Naive B cell (primary cell): ENCODE results near the gene CR1. TPM values are rescaled to one million over a fixed set of nuclear protein-coding genes. Genes with fewer than 3 reads are reported as not detected.

Source experiments
- ATAC-seq, 2 donors: fragments of 150-1000 bp; cut with Tn5 transposase; 2 replicates each; pipeline ENCODE4 v1.10.0; 2021; ENCODE audit warnings: low read depth in 2 of 2, mild to moderate bottlenecking in 2 of 2, moderate library complexity in 2 of 2
- DNase-seq: peaks from one replicate; pipeline ENCODE4 v3.0.0; 2022
- H3K27ac Mint-ChIP-seq, 6 donors: one replicate each; pipeline ENCODE4 v1.8.0; 2020 to 2022; ENCODE audit warnings: mild to moderate bottlenecking in 6 of 6, mixed read lengths in 6 of 6, moderate library complexity in 5 of 6, inconsistent platforms in 2 of 6
- H3K27me3 Mint-ChIP-seq, 3 donors: one replicate each; pipeline ENCODE4 v1.8.0; 2021 to 2022; ENCODE audit warnings: mixed read lengths in 3 of 3, mild to moderate bottlenecking in 1 of 3
- H3K36me3 Mint-ChIP-seq, 2 donors: one replicate each; pipeline ENCODE4 v1.8.0; 2020 to 2022; ENCODE audit warnings: mixed read lengths in 2 of 2, inconsistent platforms in 1 of 2, mild to moderate bottlenecking in 1 of 2
- H3K4me1 Mint-ChIP-seq, 3 donors: one replicate each; pipeline ENCODE4 v1.8.0; 2020 to 2022; ENCODE audit warnings: mixed read lengths in 3 of 3, inconsistent platforms in 1 of 3, mild to moderate bottlenecking in 1 of 3, moderate library complexity in 1 of 3
- H3K4me3 Mint-ChIP-seq, 8 donors: one replicate each; pipeline ENCODE4 v1.8.0; 2020 to 2022; ENCODE audit warnings: mild to moderate bottlenecking in 8 of 8, mixed read lengths in 8 of 8, moderate library complexity in 8 of 8, inconsistent platforms in 2 of 8
- H3K9me3 Mint-ChIP-seq, 7 donors: one replicate each; pipeline ENCODE4 v1.8.0; 2020 to 2022; ENCODE audit warnings: mixed read lengths in 7 of 7, mild to moderate bottlenecking in 5 of 7, inconsistent platforms in 2 of 7, moderate library complexity in 1 of 7
- polyA plus RNA-seq, 6 donors: library from polyadenylated mRNA; unstranded; fragments of 300-500 nt; fragmentation: Illumina TruSeq; gene quantifications; one replicate each; pipeline ENCODE4 v1.2.3, GENCODE V29; 2021; ENCODE audit warnings: low read depth in 6 of 6

CR1 gene
- polyA plus RNA-seq, result 10 to 100 TPM; 20.5 to 32.8 (median 24.3) TPM

GRCh38 chr1:207495801-207496792, at the start of gene CR1:
Gene CR1, plus strand, starts transcription at chr1:207496157. Its CDS starts 111 bp downstream, at chr1:207496268.
- peak within 1 kb of the TSS; percentile 53 to 97 (median 94) for H3K27ac Mint-ChIP-seq
- peak; percentile 68 for DNase-seq

GRCh38 chr1:207453710-207454045, 42.3 kb upstream of the CR1 start:
- H3K4me3 Mint-ChIP-seq, result peak overlapping the region in 1 of 8 donors; percentile 89
- H3K36me3 Mint-ChIP-seq, result no peaks in the 10 kb centered on the region
- H3K4me1 Mint-ChIP-seq, result peaks cover 0 to 6% (median 4%) of the 10 kb centered on the region in 3 donors
- H3K27ac Mint-ChIP-seq, result peak overlapping the region in 4 of 6 donors; percentile 58 to 90 (median 82)
- H3K27me3 Mint-ChIP-seq, result no peaks in the 10 kb centered on the region
- ATAC-seq, result no peak
- DNase-seq, result no peak
- no peaks in the 10 kb centered on the region for H3K9me3 Mint-ChIP-seq

More at GRCh38 chr1:207495801-207496792, at the start of gene CR1:
- H3K4me1 Mint-ChIP-seq, result peaks cover 30 to 40% (median 33%) of the 10 kb centered on the region in 3 donors
- peak within 1 kb of the TSS; percentile 86 to 97 (median 95) for H3K4me3 Mint-ChIP-seq
- peak; percentile 75 for ATAC-seq
- no peaks in the 10 kb centered on the region for H3K36me3 Mint-ChIP-seq
- no peaks in the 10 kb centered on the region for H3K27me3 Mint-ChIP-seq
- no peaks in the 10 kb centered on the region for H3K9me3 Mint-ChIP-seq

- peak within 1 kb of the TSS in 5 of 6 donors; percentile 63 to 92 (median 89) for H3K27ac Mint-ChIP-seq
- no peaks in the 10 kb centered on the region for H3K9me3 Mint-ChIP-seq
- peak within 1 kb of the TSS in 1 of 8 donors; percentile 89 for H3K4me3 Mint-ChIP-seq
- H3K4me1 Mint-ChIP-seq, result peaks cover 0 to 6% (median 4%) of the 10 kb centered on the region in 3 donors
- ATAC-seq (peak; percentile 92 to 94), DNase-seq (peak; percentile 82)
- no peaks in the 10 kb centered on the region for H3K27me3 Mint-ChIP-seq
- H3K36me3 Mint-ChIP-seq, result no peaks in the 10 kb centered on the region
Observed at GRCh38 chr1:207454046-207454964, 41.7 kb upstream of the CR1 start, which contains the start of gene CR2. Gene CR2, plus strand, starts transcription at chr1:207454328. Its CDS starts 91 bp downstream, at chr1:207454419.

- no peak for ATAC-seq
Observed at GRCh38 chr1:207455183-207455754, 40.7 kb upstream of the CR1 start.

GRCh38 chr1:207458414-207458813, 37.5 kb upstream of the CR1 start:
- Mint-ChIP-seq H3K9me3 (no peaks in the 10 kb centered on the region), H3K27me3 (no peaks in the 10 kb centered on the region), H3K36me3 (peaks cover 4 to 7% of the 10 kb centered on the region in 2 donors), H3K4me1 (peaks cover 0 to 28% (median 20%) of the 10 kb centered on the region in 3 donors), H3K4me3 (no peak overlapping the region), H3K27ac (no peak overlapping the region)
- no peak for DNase-seq
- ATAC-seq, result no peak

More at GRCh38 chr1:207455183-207455754, 40.7 kb upstream of the CR1 start:
- peak; percentile 6 for DNase-seq
- no peaks in the 10 kb centered on the region for H3K36me3 Mint-ChIP-seq
- peaks cover 0 to 14% (median 10%) of the 10 kb centered on the region in 3 donors for H3K4me1 Mint-ChIP-seq
- H3K4me3 Mint-ChIP-seq, result peak overlapping the region in 1 of 8 donors; percentile 89
- H3K27me3 Mint-ChIP-seq, result no peaks in the 10 kb centered on the region
- H3K9me3 Mint-ChIP-seq, result no peaks in the 10 kb centered on the region
- H3K27ac Mint-ChIP-seq, result peak overlapping the region in 4 of 6 donors; percentile 40 to 92 (median 91)

- no peak overlapping the region for H3K4me3 Mint-ChIP-seq
- no peaks in the 10 kb centered on the region for H3K9me3 Mint-ChIP-seq
- no peak for ATAC-seq
- no peaks in the 10 kb centered on the region for H3K27me3 Mint-ChIP-seq
- no peak for DNase-seq
- H3K36me3 Mint-ChIP-seq, result peaks cover 9 to 10% of the 10 kb centered on the region in 2 donors
- peak overlapping the region in 1 of 6 donors; percentile 55 for H3K27ac Mint-ChIP-seq
- peaks cover 0 to 33% (median 25%) of the 10 kb centered on the region in 3 donors for H3K4me1 Mint-ChIP-seq
Observed at GRCh38 chr1:207459008-207459407, 36.9 kb upstream of the CR1 start.

- Mint-ChIP-seq H3K9me3 (no peaks in the 10 kb centered on the region), H3K4me1 (peaks cover 10 to 44% (median 36%) of the 10 kb centered on the region in 3 donors), H3K27me3 (no peaks in the 10 kb centered on the region), H3K4me3 (peak overlapping the region in 3 of 8 donors; percentile 2 to 27 (median 26)), H3K27ac (peak overlapping the region in 5 of 6 donors; percentile 25 to 94 (median 43)), H3K36me3 (peaks cover 10 to 22% of the 10 kb centered on the region in 2 donors)
- no peak for ATAC-seq
- DNase-seq, result no peak
Observed at GRCh38 chr1:207461649-207462048, 34.3 kb upstream of the CR1 start.

GRCh38 chr1:207462535-207462934, 33.4 kb upstream of the CR1 start:
- H3K9me3 Mint-ChIP-seq, result no peaks in the 10 kb centered on the region
- no peaks in the 10 kb centered on the region for H3K27me3 Mint-ChIP-seq
- peaks cover 10 to 30% of the 10 kb centered on the region in 2 donors for H3K36me3 Mint-ChIP-seq
- peaks cover 13 to 44% (median 40%) of the 10 kb centered on the region in 3 donors for H3K4me1 Mint-ChIP-seq
- no peak for DNase-seq
- no peak for ATAC-seq
- H3K4me3 Mint-ChIP-seq, result peak overlapping the region in 2 of 8 donors; percentile 1 to 49
- peak overlapping the region in 3 of 6 donors; percentile 0 to 92 (median 55) for H3K27ac Mint-ChIP-seq

- Mint-ChIP-seq H3K36me3 (peaks cover 10 to 31% of the 10 kb centered on the region in 2 donors), H3K4me1 (peaks cover 13 to 44% (median 40%) of the 10 kb centered on the region in 3 donors), H3K4me3 (peak overlapping the region in 1 of 8 donors; percentile 9), H3K9me3 (no peaks in the 10 kb centered on the region), H3K27ac (peak overlapping the region in 5 of 6 donors; percentile 27 to 76 (median 42)), H3K27me3 (no peaks in the 10 kb centered on the region)
- DNase-seq (no peak), ATAC-seq (no peak)
Observed at GRCh38 chr1:207463021-207463420, 32.9 kb upstream of the CR1 start.

- peaks cover 17 to 44% (median 40%) of the 10 kb centered on the region in 3 donors for H3K4me1 Mint-ChIP-seq
- H3K4me3 Mint-ChIP-seq, result peak overlapping the region in 1 of 8 donors; percentile 13
- H3K36me3 Mint-ChIP-seq, result peaks cover 10 to 34% of the 10 kb centered on the region in 2 donors
- ATAC-seq (no peak), DNase-seq (no peak)
- H3K27ac Mint-ChIP-seq, result peak overlapping the region in 4 of 6 donors; percentile 9 to 90 (median 42)
- H3K27me3 Mint-ChIP-seq, result no peaks in the 10 kb centered on the region
- no peaks in the 10 kb centered on the region for H3K9me3 Mint-ChIP-seq
Observed at GRCh38 chr1:207463571-207463970, 32.4 kb upstream of the CR1 start.

GRCh38 chr1:207470927-207471326, 25.0 kb upstream of the CR1 start:
- DNase-seq (no peak), ATAC-seq (no peak)
- no peak overlapping the region for H3K4me3 Mint-ChIP-seq
- H3K27ac Mint-ChIP-seq, result peak overlapping the region in 4 of 6 donors; percentile 31 to 59 (median 51)
- H3K27me3 Mint-ChIP-seq, result no peaks in the 10 kb centered on the region
- H3K36me3 Mint-ChIP-seq, result peaks cover 32 to 69% of the 10 kb centered on the region in 2 donors
- H3K4me1 Mint-ChIP-seq, result peaks cover 0 to 21% (median 19%) of the 10 kb centered on the region in 3 donors
- H3K9me3 Mint-ChIP-seq, result no peaks in the 10 kb centered on the region

- Mint-ChIP-seq H3K9me3 (no peaks in the 10 kb centered on the region), H3K27me3 (no peaks in the 10 kb centered on the region), H3K4me1 (peaks cover 5 to 17% (median 6%) of the 10 kb centered on the region in 3 donors), H3K36me3 (peaks cover 46 to 63% of the 10 kb centered on the region in 2 donors), H3K27ac (peak overlapping the region in 1 of 6 donors; percentile 27), H3K4me3 (no peak overlapping the region)
- ATAC-seq (no peak), DNase-seq (no peak)
Observed at GRCh38 chr1:207474210-207474609, 21.7 kb upstream of the CR1 start.
